Epithelial cell of esophagus (primary cell): ENCODE measurements around the gene RAD18.
A peak's percentile ranks its signal among the peaks of the same experiment; 100 is the strongest.

Experiments
- DNase-seq: peaks from one replicate; pipeline ENCODE4 v3.0.0; 2010; ENCODE audit warnings: low read depth
- H3K4me3 ChIP-seq: 2 replicates; pipeline ENCODE4 v1.5.1; 2011; ENCODE audit warnings: mild to moderate bottlenecking, low read length, control low read depth
- TF ChIP-seq, protein P1 (sequence below): IDR thresholded peaks from 2 replicates; pipeline ENCODE4 v1.5.1; 2011; ENCODE audit warnings: low read depth, mild to moderate bottlenecking, low read length, control low read depth, inconsistent platforms; ENCODE audit not compliant: insufficient read depth; ENCODE audit errors: missing control alignments

Gene RAD18

DNA sequence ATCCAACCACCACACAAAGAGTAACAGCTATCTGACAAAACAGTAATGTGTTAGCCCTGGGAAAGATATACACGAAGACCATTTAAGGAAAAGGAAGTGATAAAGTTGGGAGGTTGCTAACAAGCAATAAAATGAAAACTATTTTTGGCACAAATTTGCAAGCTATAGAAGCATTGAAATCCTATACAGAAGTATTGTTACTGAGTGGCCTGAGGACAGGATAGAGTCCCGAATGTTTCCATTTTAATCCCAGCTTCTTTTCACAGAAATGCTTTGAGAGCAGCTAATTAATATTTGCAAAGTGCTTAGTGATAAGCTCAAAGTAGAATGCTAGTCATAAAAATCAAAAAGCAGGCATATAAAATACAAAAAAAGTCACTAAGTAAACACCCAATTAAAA, 51.5 kb downstream of the RAD18 start:
- H3K4me3 ChIP-seq, result no peak overlapping the region
- no peak for DNase-seq
- TF ChIP-seq, protein P1, sequence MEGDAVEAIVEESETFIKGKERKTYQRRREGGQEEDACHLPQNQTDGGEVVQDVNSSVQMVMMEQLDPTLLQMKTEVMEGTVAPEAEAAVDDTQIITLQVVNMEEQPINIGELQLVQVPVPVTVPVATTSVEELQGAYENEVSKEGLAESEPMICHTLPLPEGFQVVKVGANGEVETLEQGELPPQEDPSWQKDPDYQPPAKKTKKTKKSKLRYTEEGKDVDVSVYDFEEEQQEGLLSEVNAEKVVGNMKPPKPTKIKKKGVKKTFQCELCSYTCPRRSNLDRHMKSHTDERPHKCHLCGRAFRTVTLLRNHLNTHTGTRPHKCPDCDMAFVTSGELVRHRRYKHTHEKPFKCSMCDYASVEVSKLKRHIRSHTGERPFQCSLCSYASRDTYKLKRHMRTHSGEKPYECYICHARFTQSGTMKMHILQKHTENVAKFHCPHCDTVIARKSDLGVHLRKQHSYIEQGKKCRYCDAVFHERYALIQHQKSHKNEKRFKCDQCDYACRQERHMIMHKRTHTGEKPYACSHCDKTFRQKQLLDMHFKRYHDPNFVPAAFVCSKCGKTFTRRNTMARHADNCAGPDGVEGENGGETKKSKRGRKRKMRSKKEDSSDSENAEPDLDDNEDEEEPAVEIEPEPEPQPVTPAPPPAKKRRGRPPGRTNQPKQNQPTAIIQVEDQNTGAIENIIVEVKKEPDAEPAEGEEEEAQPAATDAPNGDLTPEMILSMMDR, result no peak

DNA sequence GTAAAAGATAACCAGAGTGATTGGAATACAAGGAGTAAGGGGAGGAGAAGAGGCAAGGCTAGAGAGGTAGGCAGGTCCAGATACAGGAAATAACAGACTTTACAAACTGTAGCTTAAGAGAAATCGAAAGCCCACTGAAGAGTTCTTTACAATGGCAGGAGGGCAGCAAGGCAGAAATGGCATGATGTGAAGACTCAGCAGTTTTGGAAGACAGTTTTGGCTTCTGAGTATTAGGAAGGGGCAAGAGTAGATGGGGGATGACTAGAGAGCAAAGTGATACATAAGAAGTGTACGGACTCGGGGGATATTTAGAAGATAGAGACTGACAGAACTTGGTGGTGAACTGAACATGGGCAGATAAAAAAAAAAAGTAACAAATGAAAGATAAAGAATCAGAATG, 54.1 kb downstream of the RAD18 start:
- no peak for DNase-seq
- TF ChIP-seq, protein P1, result no peak
- H3K4me3 ChIP-seq, result no peak overlapping the region

DNA sequence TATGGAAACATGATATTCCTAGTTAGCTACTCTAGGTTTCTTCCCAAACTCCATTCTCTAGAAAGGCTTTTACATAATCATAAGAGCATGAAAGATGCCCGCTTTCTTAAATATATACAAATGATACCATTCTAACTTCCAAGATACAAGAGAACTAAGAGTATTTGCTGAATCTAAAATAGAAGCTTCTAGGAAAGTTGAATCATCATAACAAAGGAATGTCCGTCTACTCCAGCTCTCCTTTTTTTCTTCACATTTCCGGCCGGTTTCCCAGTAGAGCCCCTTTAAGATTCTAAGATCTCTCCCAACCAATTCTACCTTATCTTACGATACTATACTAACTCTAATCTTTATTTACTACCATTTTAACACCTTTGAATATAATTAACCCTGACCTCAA, 60.1 kb downstream of the RAD18 start:
- DNase-seq, result no peak
- H3K4me3 ChIP-seq, result no peak overlapping the region
- TF ChIP-seq, protein P1, result no peak

DNA sequence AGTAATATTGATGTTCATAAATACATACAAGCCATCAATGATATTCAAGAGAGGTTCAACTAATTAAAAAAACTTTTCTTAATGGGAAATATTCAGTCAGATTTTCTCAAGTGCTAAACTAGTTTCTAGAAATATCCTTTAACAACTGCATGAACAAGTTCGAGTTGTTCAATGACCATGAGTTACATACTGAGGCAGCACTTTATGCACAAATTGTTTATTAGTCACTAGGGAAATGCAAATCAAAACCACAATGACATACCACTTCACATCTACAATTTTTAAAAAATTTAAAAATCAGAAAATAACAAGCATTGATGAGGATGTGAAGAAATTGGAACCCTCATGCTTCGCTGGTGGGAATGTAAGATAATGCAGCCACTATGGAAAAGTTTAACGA, 62.4 kb downstream of the RAD18 start:
- TF ChIP-seq, protein P1, result no peak
- H3K4me3 ChIP-seq, result no peak overlapping the region
- no peak for DNase-seq

DNA sequence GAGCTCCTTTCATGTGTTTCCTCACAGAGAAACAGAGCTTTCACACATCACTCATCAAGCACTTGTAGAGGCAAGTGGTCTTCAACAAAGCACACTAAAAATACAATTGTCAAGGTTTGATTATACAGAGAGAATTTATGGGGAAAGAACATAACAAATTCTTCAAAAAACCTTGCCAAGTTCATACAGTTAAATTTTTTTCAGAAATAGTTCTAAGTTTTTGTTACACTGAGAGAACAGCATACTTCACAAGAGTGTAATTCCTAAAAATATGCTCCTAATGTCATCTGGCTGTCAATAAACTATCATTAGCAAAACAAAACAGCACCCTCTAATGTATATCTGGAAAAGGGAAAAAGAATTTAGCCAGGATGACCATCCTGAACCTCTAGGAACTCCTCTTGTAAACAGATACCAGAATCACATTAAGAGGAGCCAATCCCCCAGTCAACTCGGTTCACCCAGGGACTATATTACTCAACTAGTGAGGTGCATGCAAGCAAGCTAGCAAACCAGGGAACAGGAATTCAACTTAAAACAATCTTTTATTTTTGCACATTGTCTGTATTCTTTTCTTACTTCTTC, 63.3 kb downstream of the RAD18 start:
- no peak overlapping the region for H3K4me3 ChIP-seq
- TF ChIP-seq, protein P1, result no peak
- peak; percentile 2 for DNase-seq

DNA sequence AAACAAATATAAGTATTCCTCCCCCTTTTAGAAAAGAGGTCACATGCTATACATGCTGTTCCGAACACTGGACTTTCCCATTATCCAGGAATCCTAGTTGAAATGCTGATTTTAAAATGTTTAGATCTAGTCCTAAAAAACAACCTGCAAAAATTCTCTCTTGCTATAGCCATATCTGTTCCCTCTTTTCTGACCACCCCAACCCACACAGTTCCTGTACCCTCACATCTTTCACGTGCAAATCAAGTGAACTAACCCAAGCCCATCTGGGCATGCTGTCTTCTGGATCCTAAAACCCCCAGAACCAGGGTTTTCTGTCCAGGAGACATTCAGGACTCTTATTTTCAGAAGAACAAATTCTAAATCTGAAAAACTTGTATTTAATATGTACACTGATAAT, 67.4 kb downstream of the RAD18 start:
- H3K4me3 ChIP-seq, result no peak overlapping the region
- no peak for DNase-seq
- TF ChIP-seq, protein P1, result no peak

DNA sequence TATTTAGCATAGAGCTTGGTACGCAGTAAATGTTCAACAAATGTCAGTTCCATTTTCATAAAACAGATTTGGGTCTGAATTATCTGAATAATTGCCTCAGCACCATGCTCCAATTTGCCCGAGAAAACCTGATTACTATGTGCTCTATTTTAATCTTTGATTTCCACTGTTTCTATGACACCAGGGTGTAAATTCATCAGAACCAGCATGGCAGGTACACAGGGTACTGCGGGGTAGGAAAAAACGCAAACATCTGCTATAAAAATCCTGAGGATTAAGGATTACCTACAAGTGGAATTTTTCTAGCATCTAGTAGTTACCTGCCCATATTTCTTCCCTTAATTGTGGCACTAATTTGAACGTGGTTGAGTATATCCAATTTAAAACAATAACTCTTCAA, 70.3 kb downstream of the RAD18 start:
- no peak overlapping the region for H3K4me3 ChIP-seq
- no peak for DNase-seq
- TF ChIP-seq, protein P1, result no peak
